GM12872 (cell line): Measurements from ENCODE around the gene CAMTA1.

Experiments
- TF ChIP-seq, protein P1 (sequence below): IDR thresholded peaks from 3 replicates; pipeline ENCODE4 v1.5.1; 2011; ENCODE audit warnings: low read depth, mild to moderate bottlenecking, low read length, moderate library complexity; ENCODE audit not compliant: insufficient read depth

CAMTA1 gene

DNA sequence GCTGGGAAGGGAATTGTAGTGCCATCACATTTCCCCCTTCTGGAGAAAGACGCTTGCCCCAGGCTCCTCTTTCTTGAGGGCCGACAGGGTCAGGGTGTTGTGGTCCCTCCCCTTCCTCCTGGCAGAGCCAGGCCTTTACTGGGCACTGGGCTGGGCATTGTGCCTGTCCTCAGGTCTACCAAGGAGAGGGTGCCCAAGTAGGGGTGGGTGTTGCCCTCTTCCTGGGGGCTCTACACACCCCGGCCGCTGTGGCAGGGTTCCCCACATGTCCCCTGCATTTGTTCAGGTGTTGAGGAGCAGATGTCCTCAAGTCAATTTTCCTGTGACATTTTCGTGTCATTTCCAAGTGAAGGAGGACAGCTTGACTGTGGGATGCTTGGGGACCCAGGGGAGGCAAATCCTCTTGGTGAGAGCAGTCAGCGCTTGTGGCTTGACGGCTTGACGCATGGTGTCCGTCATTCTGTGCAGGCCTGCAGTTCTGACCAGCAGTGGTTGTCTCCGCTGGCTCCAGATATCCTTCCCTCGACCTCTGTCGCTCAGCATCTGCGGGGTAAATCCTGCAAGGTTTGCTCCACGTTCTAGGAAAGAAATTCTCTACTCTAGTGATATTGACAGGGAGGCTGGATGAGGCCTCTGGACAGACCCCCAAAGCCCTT, 804.0 kb downstream of the CAMTA1 start:
- TF ChIP-seq, protein P1, sequence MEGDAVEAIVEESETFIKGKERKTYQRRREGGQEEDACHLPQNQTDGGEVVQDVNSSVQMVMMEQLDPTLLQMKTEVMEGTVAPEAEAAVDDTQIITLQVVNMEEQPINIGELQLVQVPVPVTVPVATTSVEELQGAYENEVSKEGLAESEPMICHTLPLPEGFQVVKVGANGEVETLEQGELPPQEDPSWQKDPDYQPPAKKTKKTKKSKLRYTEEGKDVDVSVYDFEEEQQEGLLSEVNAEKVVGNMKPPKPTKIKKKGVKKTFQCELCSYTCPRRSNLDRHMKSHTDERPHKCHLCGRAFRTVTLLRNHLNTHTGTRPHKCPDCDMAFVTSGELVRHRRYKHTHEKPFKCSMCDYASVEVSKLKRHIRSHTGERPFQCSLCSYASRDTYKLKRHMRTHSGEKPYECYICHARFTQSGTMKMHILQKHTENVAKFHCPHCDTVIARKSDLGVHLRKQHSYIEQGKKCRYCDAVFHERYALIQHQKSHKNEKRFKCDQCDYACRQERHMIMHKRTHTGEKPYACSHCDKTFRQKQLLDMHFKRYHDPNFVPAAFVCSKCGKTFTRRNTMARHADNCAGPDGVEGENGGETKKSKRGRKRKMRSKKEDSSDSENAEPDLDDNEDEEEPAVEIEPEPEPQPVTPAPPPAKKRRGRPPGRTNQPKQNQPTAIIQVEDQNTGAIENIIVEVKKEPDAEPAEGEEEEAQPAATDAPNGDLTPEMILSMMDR: no peak

DNA sequence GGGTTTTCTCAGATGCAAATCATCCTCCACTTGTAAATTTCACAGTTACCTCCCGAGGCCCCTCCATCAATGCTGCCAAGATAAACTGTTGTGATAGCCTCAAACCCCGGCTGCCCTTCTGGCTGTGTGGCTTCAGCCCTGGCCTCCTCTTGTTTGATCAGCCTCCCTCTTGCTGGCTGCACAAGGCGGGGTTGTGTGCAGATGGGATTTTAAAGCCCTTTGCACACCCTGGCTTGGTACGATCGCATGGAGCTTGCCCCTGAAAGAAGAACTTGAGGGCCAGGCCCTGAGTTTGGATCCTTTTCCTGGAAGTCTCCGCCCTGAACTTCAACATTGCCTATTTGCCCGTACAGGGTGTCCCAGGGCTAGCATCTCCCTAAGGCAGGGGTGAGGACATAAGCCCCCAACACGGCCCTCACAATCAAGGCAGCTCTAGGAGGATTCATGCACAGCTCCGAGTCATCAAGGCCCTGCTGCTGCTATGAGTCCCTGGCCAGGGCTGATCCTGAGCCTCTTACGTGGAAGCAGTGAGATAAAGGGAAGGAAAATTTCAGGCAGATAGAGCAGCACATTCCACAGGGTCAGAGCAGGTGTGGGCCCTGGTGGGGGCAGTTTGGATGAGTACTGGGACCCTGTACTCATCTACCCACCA, 804.6 kb downstream of the CAMTA1 start:
- TF ChIP-seq, protein P1: no peak

DNA sequence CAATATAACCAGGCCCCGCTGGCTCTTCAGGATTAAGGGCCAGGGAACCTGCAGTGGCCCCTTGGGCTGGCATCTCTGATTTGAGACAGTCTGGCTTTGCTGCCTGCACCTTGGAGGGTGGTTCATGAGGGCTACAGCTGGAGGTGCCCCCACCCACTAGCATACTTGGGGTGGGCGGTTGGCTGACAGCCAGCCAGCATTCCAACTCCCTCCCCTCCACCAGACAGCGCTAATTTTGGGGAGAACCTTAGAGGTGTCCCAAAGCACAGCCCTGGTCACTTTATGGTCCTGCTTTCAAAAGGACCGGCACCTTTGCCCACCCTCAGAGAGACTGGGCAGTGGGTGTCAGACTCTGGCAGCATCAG, 805.2 kb downstream of the CAMTA1 start:
- TF ChIP-seq, protein P1: no peak

DNA sequence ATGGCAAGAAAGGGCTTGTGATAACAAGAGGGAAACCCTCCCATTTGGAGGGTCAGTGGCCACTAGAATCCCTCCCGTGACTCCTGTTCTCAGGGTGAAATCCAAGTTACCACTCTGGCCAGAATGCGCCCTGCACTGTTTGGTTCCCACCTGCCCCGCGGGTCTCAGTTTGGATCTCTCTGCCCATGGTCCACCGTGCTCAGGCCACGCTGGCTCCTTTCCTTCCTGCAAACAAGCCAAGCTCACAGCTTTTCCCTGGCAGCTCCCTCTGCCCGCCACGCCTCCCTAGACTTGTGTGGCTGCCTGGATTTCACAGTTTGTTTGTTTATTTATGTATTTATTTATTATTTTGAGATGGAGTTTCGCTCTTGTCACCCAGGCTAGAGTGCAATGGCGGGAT, 806.3 kb downstream of the CAMTA1 start:
- TF ChIP-seq, protein P1: no peak

DNA sequence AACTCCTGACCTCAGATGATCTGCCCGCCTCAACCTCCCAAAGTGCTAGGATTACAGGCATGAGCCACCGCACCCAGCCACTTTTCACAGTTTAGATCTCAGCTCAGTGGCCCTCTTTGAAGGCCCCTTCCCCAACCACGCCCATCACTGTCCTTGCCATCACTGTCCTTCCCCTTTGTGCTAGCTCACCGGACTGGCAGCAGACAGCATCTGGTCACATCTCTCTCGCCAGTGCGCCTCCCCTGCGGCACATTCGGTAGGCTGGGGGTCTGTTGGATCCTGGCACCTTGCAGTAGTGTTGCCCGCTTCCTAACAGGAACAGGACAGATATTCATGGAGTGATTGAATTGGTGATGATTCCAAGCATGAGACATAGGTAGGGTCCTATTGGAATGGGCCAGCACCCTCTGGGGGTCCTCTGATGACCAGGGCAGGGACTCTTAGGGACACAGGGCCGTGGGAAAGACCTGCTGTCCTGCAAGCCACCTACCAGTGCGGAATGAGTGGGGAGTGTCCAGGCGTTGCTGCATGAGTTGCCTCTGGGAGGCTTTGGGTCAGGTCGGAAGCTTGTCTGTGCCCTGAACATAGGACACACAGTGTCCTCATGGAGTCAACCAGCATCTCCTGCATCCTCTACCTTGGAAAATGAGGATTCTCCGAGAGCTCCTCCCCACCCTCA, 807.0 kb downstream of the CAMTA1 start:
- TF ChIP-seq, protein P1: no peak

DNA sequence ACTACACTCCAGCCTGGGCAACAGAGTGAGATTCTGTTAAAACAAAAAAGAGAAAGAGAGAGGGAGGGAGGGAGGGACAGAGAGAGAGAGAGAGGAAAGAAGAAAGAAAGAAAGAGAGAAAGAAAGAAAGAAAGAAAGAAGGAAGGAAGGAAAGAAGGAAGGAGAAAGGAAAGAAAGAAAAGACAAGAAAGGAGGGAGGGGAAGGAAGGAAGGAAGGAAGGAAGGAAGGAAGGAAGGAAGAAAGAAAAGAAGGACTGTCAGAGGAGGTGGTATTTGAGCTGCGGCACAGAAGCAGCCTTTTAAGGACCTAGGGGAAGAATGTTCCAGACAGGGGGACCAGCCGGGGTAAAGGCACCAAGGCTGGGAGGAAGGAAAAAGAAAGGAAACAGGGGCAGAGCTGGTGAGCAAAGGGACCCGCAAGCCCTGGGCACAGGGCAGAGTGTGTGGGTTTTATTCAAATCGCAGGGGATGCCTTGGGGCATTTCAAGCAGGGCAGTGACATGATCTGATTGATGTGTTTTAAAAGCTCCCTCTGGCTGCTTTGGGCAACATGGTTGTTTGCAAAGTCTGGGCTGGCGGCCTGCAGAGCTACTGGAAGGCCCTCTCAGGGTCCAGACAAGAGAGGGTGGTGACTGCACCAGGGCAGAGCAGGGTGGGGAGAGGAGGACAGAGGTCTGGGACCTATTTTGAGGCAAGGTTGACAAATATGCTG, 808.9 kb downstream of the CAMTA1 start:
- TF ChIP-seq, protein P1: no peak

DNA sequence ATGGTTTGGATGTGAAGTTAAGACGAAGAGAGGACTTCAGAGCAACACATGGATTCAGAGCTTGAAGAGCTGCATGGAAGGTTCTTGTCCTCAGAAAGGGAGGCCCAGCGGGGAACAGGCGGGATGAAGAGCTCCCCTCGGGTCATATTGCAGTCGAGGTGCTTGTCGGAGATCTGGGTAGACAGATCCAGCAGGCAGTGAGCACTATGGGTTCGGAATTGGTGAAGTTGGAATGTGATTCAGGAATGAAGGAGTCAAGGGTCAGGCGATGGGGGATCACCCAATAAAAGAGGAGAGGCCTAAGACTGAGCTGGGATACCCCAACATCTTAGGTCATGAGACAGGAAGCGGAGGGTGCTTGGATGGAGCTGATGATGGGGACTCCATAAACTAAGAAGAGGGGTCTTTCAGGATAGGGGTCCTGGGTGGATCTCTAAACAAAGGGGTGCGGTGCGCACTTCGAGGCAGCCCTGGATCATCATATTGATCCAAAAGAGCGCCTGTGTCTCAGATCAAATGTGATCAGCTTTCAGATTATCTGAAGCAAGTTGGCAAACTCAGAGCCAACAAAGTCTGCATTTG, 809.6 kb downstream of the CAMTA1 start:
- TF ChIP-seq, protein P1: no peak
